ENCODE results near the gene CNNM1. TPM values are rescaled to one million over a fixed set of nuclear protein-coding genes. Genes with fewer than 3 reads are reported as not detected.

The CNNM1 gene
- polyA plus RNA-seq, 2 of the 4 experiments (the other 2 are of a cell fraction), result 14.2 to 17.5 TPM

- TF ChIP-seq EHF (CRISPR knock-in tag; IDR thresholded peaks at IDR 0.05) (no peak), BHLHE40 (IDR thresholded peaks at IDR 0.05; ENCODE audit: low read depth, low read length) (no peak), NFE2L2 (conservative IDR thresholded peaks at IDR 0.05; ENCODE audit: low read length) (no peak), CHD2 (IDR thresholded peaks at IDR 0.05; ENCODE audit: low read length, partially characterized antibody) (no peak)
- TF ChIP-seq, protein P1, sequence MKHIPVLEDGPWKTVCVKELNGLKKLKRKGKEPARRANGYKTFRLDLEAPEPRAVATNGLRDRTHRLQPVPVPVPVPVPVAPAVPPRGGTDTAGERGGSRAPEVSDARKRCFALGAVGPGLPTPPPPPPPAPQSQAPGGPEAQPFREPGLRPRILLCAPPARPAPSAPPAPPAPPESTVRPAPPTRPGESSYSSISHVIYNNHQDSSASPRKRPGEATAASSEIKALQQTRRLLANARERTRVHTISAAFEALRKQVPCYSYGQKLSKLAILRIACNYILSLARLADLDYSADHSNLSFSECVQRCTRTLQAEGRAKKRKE (CRISPR knock-in tag; IDR thresholded peaks at IDR 0.05; ENCODE audit: low read depth), result no peak
Measured at GRCh38 chr10:99353182-99353581, 24.0 kb downstream of the CNNM1 start (continued).

DNA sequence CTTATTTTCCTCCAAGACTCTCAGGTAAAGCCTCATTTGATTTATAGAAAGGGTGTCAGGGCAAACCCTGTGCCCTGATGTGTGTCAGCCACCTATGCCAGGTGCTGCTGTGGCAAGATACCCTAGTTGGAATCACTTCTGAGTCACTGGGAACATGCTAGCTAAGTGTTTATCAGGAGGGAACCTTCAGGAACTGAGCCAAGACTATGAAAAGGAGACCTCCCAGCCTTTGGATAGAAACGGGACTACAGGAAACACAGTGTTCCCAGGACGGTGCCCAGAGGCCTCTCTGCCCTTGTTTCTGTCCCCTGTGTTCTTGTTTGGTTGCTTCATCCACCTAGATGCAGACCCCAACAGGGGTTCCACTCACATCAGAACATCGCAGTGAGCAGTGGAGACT lies 28.5 kb downstream of the CNNM1 start:
- no peak for FAIRE-seq
- DNase-seq (ENCODE audit: low read depth in 1 of 2, low spot score in 1 of 2), result no peak
- WGBS (ENCODE audit: missing lambda C conversion rate), result 73% methylated on average over 3 of the region's 3 CpGs
- no peak overlapping the region for H3K4me3 ChIP-seq
- H3K4me2 ChIP-seq, result no peak overlapping the region
- ChIA-PET POLR2A (no interaction called here), CTCF (no interaction called here)
- ATAC-seq, result no peak
- no peaks in the 10 kb centered on the region for H3K9me3 ChIP-seq
- no peak for TF ChIP-seq MAFK (IDR thresholded peaks at IDR 0.05; ENCODE audit: partially characterized antibody)
- TF ChIP-seq, protein P2, sequence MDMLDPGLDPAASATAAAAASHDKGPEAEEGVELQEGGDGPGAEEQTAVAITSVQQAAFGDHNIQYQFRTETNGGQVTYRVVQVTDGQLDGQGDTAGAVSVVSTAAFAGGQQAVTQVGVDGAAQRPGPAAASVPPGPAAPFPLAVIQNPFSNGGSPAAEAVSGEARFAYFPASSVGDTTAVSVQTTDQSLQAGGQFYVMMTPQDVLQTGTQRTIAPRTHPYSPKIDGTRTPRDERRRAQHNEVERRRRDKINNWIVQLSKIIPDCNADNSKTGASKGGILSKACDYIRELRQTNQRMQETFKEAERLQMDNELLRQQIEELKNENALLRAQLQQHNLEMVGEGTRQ (IDR thresholded peaks at IDR 0.05), result no peak
- no peak for TF ChIP-seq EHMT2 (IDR thresholded peaks at IDR 0.05; ENCODE audit: low read depth)
- TF ChIP-seq, protein P3, sequence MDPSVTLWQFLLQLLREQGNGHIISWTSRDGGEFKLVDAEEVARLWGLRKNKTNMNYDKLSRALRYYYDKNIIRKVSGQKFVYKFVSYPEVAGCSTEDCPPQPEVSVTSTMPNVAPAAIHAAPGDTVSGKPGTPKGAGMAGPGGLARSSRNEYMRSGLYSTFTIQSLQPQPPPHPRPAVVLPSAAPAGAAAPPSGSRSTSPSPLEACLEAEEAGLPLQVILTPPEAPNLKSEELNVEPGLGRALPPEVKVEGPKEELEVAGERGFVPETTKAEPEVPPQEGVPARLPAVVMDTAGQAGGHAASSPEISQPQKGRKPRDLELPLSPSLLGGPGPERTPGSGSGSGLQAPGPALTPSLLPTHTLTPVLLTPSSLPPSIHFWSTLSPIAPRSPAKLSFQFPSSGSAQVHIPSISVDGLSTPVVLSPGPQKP (IDR thresholded peaks at IDR 0.05; ENCODE audit: low read depth, low read length), result no peak
- no peak for TF ChIP-seq NR3C1 (IDR thresholded peaks at IDR 0.05)
- TF ChIP-seq TP53 (CRISPR knock-in tag; IDR thresholded peaks at IDR 0.05), result no peak
- no peak for TF ChIP-seq ZC3H11A (IDR thresholded peaks at IDR 0.05)
- TF ChIP-seq SREBF2 (IDR thresholded peaks at IDR 0.05), result no peak
- no peak for TF ChIP-seq EP300 (IDR thresholded peaks at IDR 0.05)
- no peak overlapping the region for H3K27ac ChIP-seq
- H3K4me1 ChIP-seq, result no peaks in the 10 kb centered on the region

DNA sequence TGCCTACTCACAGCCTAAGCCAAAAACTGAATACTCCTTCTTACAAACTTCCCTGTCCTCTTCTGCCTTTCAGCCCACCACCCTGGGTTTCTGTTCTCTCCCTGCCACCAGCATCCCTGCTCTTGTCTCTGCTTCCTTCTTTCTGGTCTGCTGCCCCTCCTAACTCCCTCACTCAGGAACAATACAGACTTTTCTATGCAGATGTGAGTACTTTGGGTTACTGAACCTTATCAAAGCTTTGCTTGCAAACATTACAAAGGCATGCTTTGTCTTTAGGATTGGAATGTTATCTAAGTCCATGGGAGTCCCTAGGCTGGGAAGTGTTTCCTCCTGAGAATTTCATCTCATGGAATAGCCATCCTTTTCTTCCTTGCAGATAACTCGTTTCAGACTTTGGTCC lies 28.9 kb downstream of the CNNM1 start:
- no peak for ATAC-seq
- ChIA-PET CTCF (no interaction called here), POLR2A (no interaction called here)
- TF ChIP-seq ZSCAN20 (CRISPR knock-in tag; IDR thresholded peaks at IDR 0.05) (no peak), ZFP36 (IDR thresholded peaks at IDR 0.05; ENCODE audit: borderline replicate concordance, partially characterized antibody) (no peak), EHMT2 (IDR thresholded peaks at IDR 0.05; ENCODE audit: low read depth) (no peak), KDM1A (IDR thresholded peaks at IDR 0.05; ENCODE audit: low read depth) (no peak), NPAS2 (CRISPR knock-in tag; IDR thresholded peaks at IDR 0.05; ENCODE audit: borderline replicate concordance) (no peak)
- FAIRE-seq, result no peak
- WGBS (ENCODE audit: missing lambda C conversion rate), result 80% methylated on average over 1 of the region's 1 CpG
- Histone ChIP-seq H3K9me3 (no peaks in the 10 kb centered on the region), H3K27ac (no peak overlapping the region), H3K4me3 (no peak overlapping the region), H3K4me2 (no peak overlapping the region), H3K4me1 (no peaks in the 10 kb centered on the region)
- DNase-seq (ENCODE audit: low read depth in 1 of 2, low spot score in 1 of 2), result no peak

- Histone ChIP-seq H3K9me3 (no peaks in the 10 kb centered on the region), H3K4me1 (no peaks in the 10 kb centered on the region), H3K4me3 (no peak overlapping the region), H3K4me2 (no peak overlapping the region), H3K27ac (no peak overlapping the region)
- ChIA-PET POLR2A (no interaction called here), CTCF (interaction anchor here (0.6 to 2.0 kb wide), 12 partner anchors 8 to 1521 kb away, joined by 3 to 7 read pairs (median 3); no protein-coding TSS in a partner anchor)
- TF ChIP-seq, protein P2 (IDR thresholded peaks at IDR 0.05), result no peak
- TF ChIP-seq PBX3 (IDR thresholded peaks at IDR 0.05) (no peak), JUNB (IDR thresholded peaks at IDR 0.05) (no peak), ESRRA (IDR thresholded peaks at IDR 0.05; ENCODE audit: borderline replicate concordance, low read length) (no peak), SMC3 (IDR thresholded peaks at IDR 0.05) (0 out of 3 replicates have a peak, but pooled peaks have one; percentile 24), CHD2 (IDR thresholded peaks at IDR 0.05; ENCODE audit: low read length, partially characterized antibody) (no peak), BHLHE40 (IDR thresholded peaks at IDR 0.05; ENCODE audit: low read depth, low read length) (no peak), RAD21 (conservative IDR thresholded peaks at IDR 0.05 in 1 of 2, IDR thresholded peaks at IDR 0.05 in 1 of 2) (peak; percentile 48 to 59)
- TF ChIP-seq, protein P4, sequence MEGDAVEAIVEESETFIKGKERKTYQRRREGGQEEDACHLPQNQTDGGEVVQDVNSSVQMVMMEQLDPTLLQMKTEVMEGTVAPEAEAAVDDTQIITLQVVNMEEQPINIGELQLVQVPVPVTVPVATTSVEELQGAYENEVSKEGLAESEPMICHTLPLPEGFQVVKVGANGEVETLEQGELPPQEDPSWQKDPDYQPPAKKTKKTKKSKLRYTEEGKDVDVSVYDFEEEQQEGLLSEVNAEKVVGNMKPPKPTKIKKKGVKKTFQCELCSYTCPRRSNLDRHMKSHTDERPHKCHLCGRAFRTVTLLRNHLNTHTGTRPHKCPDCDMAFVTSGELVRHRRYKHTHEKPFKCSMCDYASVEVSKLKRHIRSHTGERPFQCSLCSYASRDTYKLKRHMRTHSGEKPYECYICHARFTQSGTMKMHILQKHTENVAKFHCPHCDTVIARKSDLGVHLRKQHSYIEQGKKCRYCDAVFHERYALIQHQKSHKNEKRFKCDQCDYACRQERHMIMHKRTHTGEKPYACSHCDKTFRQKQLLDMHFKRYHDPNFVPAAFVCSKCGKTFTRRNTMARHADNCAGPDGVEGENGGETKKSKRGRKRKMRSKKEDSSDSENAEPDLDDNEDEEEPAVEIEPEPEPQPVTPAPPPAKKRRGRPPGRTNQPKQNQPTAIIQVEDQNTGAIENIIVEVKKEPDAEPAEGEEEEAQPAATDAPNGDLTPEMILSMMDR (IDR thresholded peaks at IDR 0.05), result peak; percentile 25; the same call in 2 of the 3 replicates
- DNase-seq (ENCODE audit: low read depth in 1 of 2, low spot score in 1 of 2), result peak in 1 of 2 experiments; percentile 43
- WGBS (ENCODE audit: missing lambda C conversion rate), result 82% methylated on average over 5 of the region's 5 CpGs
- ATAC-seq, result peak; percentile 79 to 87; a peak in 5 of 6 replicates
- FAIRE-seq, result no peak
Measured at GRCh38 chr10:99360934-99361333, 31.8 kb downstream of the CNNM1 start.

Measured in A549 (cell line).